Measurements from ENCODE around the gene SHC2.
"Not testable (repeated sequence)": the region's sequence is repeated elsewhere in the genome, so short reads cannot be mapped to it uniquely, and the experiment has no call there.

Gene SHC2

GRCh38 chr19:444677-445210 lies 16.1 kb downstream of the SHC2 start:
- no peak for DNase-seq (ENCODE audit: low read depth)

GRCh38 chr19:443005-443404 lies 17.8 kb downstream of the SHC2 start:
- DNase-seq (ENCODE audit: low read depth) = no peak

- DNase-seq (ENCODE audit: low read depth) = no peak
Observed at GRCh38 chr19:442085-442484, 18.7 kb downstream of the SHC2 start.

- no peak for DNase-seq (ENCODE audit: low read depth)
Observed at GRCh38 chr19:441213-441836, 19.5 kb downstream of the SHC2 start.

GRCh38 chr19:440391-441212 lies 20.2 kb downstream of the SHC2 start:
- DNase-seq (ENCODE audit: low read depth) = no peak

GRCh38 chr19:439167-439900 lies 21.5 kb downstream of the SHC2 start:
- no peak for DNase-seq (ENCODE audit: low read depth)

GRCh38 chr19:438416-438958 lies 22.3 kb downstream of the SHC2 start:
- no peak for DNase-seq (ENCODE audit: low read depth)

GRCh38 chr19:437041-437440 lies 23.8 kb downstream of the SHC2 start:
- DNase-seq (ENCODE audit: low read depth) = no peak

- DNase-seq (ENCODE audit: low read depth) = no peak
Observed at GRCh38 chr19:436413-436950, 24.4 kb downstream of the SHC2 start.

- no peak for DNase-seq (ENCODE audit: low read depth)
Observed at GRCh38 chr19:435707-436412, 25.0 kb downstream of the SHC2 start.

GRCh38 chr19:435056-435706 lies 25.7 kb downstream of the SHC2 start:
- DNase-seq (ENCODE audit: low read depth) = no peak

GRCh38 chr19:434152-434960 lies 26.5 kb downstream of the SHC2 start:
- DNase-seq (ENCODE audit: low read depth) = no peak

- DNase-seq (ENCODE audit: low read depth) = no peak
Observed at GRCh38 chr19:430701-431100, 30.1 kb downstream of the SHC2 start.

- DNase-seq (ENCODE audit: low read depth) = no peak
Observed at GRCh38 chr19:428149-428548, 32.7 kb downstream of the SHC2 start.

- DNase-seq (ENCODE audit: low read depth) = not testable (repeated sequence)
Observed at GRCh38 chr19:427675-428074, 33.2 kb downstream of the SHC2 start.

- no peak for DNase-seq (ENCODE audit: low read depth)
Observed at GRCh38 chr19:426725-427445, 33.9 kb downstream of the SHC2 start.

GRCh38 chr19:425056-425455 lies 35.8 kb downstream of the SHC2 start:
- DNase-seq (ENCODE audit: low read depth) = no peak

- DNase-seq (ENCODE audit: low read depth) = no peak
Observed at GRCh38 chr19:424546-424945, 36.3 kb downstream of the SHC2 start.

GRCh38 chr19:423691-424466 lies 37.0 kb downstream of the SHC2 start:
- DNase-seq (ENCODE audit: low read depth) = no peak

All from HS-5 (cell line).